Activated CD8-positive, alpha-beta memory T cell treated with anti-CD3 and anti-CD28 coated beads for 4 hours (primary cell): Measurements from ENCODE around the gene PRSS22.

Source experiments
- DNase-seq, 2 donors: peaks; one replicate each; pipeline ENCODE4 v3.0.0-alpha.2; 2020; ENCODE audit warnings: low read depth in 2 of 2

Gene PRSS22

GRCh38 chr16:2829501-2830354, 28.2 kb downstream of the PRSS22 start, which contains the start of gene ZG16B:
Gene ZG16B, plus strand, starts transcription at chr16:2830303. Its CDS starts 139 bp downstream, at chr16:2830442.
- no peak for DNase-seq

- DNase-seq, result no peak
These were observed 29.0 kb downstream of the PRSS22 start for GRCh38 chr16:2828876-2829430.

GRCh38 chr16:2828521-2828840, 29.5 kb downstream of the PRSS22 start:
- DNase-seq, result no peak

GRCh38 chr16:2827831-2828520, 30.0 kb downstream of the PRSS22 start:
- no peak for DNase-seq

- no peak for DNase-seq
These were observed 30.6 kb downstream of the PRSS22 start for GRCh38 chr16:2827374-2827791.

- DNase-seq, result no peak
These were observed 31.2 kb downstream of the PRSS22 start for GRCh38 chr16:2826591-2827373.

- no peak for DNase-seq
These were observed 32.1 kb downstream of the PRSS22 start for GRCh38 chr16:2825906-2826305.

- no peak for DNase-seq
These were observed 32.8 kb downstream of the PRSS22 start for GRCh38 chr16:2825049-2825742.

- DNase-seq, result no peak
These were observed 33.3 kb downstream of the PRSS22 start for GRCh38 chr16:2824626-2825025.

- no peak for DNase-seq
These were observed 35.5 kb downstream of the PRSS22 start for GRCh38 chr16:2822496-2822895.

GRCh38 chr16:2822158-2822495, 35.8 kb downstream of the PRSS22 start:
- DNase-seq, result no peak

- no peak for DNase-seq
These were observed 36.3 kb downstream of the PRSS22 start for GRCh38 chr16:2821487-2822157.

GRCh38 chr16:2820836-2821486, 37.0 kb downstream of the PRSS22 start:
- DNase-seq, result no peak

- no peak for DNase-seq
These were observed 37.8 kb downstream of the PRSS22 start for GRCh38 chr16:2819939-2820835.

GRCh38 chr16:2819179-2819938, 38.6 kb downstream of the PRSS22 start:
- no peak for DNase-seq

- DNase-seq, result no peak
These were observed 39.6 kb downstream of the PRSS22 start for GRCh38 chr16:2818272-2818876.

GRCh38 chr16:2817340-2818271, 40.4 kb downstream of the PRSS22 start:
- no peak for DNase-seq
